WTC11 (cell line): ENCODE measurements around the gene VWA8. TPM values are rescaled to one million over a fixed set of nuclear protein-coding genes. Genes with fewer than 3 reads are reported as not detected.

Experiments used
- ATF3 ChIP-seq: sonication (generic); formaldehyde crosslinking; conservative IDR thresholded peaks from 2 replicates; pipeline ENCODE4 v1.8.1; 2022; ENCODE audit warnings: mild to moderate bottlenecking, missing genetic modification reagents
- ETV6 ChIP-seq: sonication (generic); formaldehyde crosslinking; IDR thresholded peaks from 2 replicates; pipeline ENCODE4 v1.8.1; 2022; ENCODE audit warnings: mild to moderate bottlenecking, missing genetic modification reagents
- GRHL2 ChIP-seq: fragments of 250-450 bp; sonication (Bioruptor Pico); IDR thresholded peaks from 2 replicates; pipeline ENCODE4 v1.8.0; 2022; ENCODE audit warnings: mild to moderate bottlenecking, moderate library complexity; ENCODE audit not compliant: insufficient replicate concordance, severe bottlenecking
- HMGA2 ChIP-seq: fragments of 250-450 bp; sonication (Bioruptor Pico); IDR thresholded peaks from 2 replicates; pipeline ENCODE4 v1.4.0; 2021; ENCODE audit warnings: mild to moderate bottlenecking, moderate library complexity
- RELA ChIP-seq: sonication (generic); formaldehyde crosslinking; IDR thresholded peaks from 2 replicates; pipeline ENCODE4 v1.8.1; 2022; ENCODE audit warnings: missing genetic modification reagents, mild to moderate bottlenecking, borderline replicate concordance
- ZBTB43 ChIP-seq: sonication (generic); formaldehyde crosslinking; IDR thresholded peaks from 2 replicates; pipeline ENCODE4 v1.8.1; 2023; ENCODE audit warnings: mild to moderate bottlenecking, missing genetic modification reagents
- ZSCAN18 ChIP-seq: fragments of 250-450 bp; sonication (Bioruptor Pico); IDR thresholded peaks from 2 replicates; pipeline ENCODE4 v2.1.2; 2022; ENCODE audit warnings: mild to moderate bottlenecking, moderate library complexity
- microRNA-seq: library from miRNA; unstranded; fragments of <30 nt; microRNA quantifications from one replicate; pipeline ENCODE4 v1.2.0, GENCODE V29; 2022; ENCODE audit warnings: borderline number of aligned reads
- total RNA-seq: library from RNA; stranded (reverse); gene quantifications from 3 replicates; pipeline ENCODE4 v1.2.3, GENCODE V29; 2021

Gene VWA8
- total RNA-seq, 1 experiment from 2014 or later = 19.9 TPM

DNA sequence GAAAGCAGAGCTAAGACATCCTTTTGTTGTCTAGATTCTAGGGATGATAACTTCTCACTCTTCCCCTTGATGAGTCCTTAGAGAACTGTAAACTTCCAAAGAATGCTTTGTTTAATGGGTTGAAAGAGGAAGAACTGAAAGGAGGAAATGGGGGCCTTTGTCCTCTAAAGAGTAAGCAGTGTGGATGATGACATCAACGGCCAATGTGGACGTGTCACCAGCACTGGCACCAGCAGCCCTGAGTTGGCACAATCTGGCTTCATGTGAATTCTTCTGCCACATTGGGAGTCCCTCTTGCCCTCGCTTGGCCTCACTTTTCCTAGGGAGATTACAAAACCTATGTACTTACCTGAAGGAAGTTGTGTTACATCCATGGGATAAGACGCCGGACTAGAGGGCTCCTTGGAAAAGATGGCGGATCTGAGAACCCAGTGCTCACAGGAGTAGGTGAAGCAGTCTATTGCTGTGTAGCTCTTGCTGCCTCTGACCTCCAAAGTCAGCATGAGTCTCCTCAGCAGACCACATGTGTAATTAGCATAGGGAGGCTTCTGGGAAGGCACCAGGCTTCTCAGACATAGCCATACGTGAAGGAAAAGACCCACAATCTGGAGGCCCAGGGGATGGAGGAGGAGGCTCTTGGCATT, 440.8 kb downstream of the VWA8 start (continued):
- TF ChIP-seq ZSCAN18 (CRISPR knock-in tag) (no peak), HMGA2 (CRISPR knock-in tag) (no peak), ZBTB43 (no peak), ETV6 (CRISPR knock-in tag) (no peak), ATF3 (CRISPR knock-in tag) (no peak), RELA (CRISPR knock-in tag) (no peak), GRHL2 (CRISPR knock-in tag) (no peak)
- TF ChIP-seq, all 79 proteins: peak for 0

Small RNA genes lying within 50 kb of the gene (microRNA-seq; reads per million reads assigned to microRNA genes)
- gene MIR5006 = not detected

Other genes with a start within 250 kb of the VWA8 start
- gene DGKH, start 87.5 kb upstream of the VWA8 start, total RNA-seq = 7.6 to 8.8 TPM (median 8.8 TPM) in 3 replicates